ENCODE results near the gene CFAP77. TPM values are rescaled to one million over a fixed set of nuclear protein-coding genes. Genes with fewer than 3 reads are reported as not detected.

The CFAP77 gene
- total and polyA plus RNA-seq, 2 of the 4 experiments (the other 2 are of a cell fraction), result not detected

- Histone ChIP-seq H3K27me3 (ENCODE audit: control insufficient read depth, insufficient read depth, low read length) (no peaks in the 10 kb centered on the region), H2AFZ (replicated peaks; ENCODE audit: low read length, poor library complexity) (no peak overlapping the region), H4K5ac (ENCODE audit: low read depth, low read length) (no peak overlapping the region), H4K20me1 (ENCODE audit: insufficient read depth, low read length) (no peaks in the 10 kb centered on the region), H2BK5ac (ENCODE audit: low read depth, low read length, poor library complexity, severe bottlenecking) (no peak overlapping the region), H3K79me1 (ENCODE audit: low read depth in 1 of 2, low read length in 2 of 2) (no peaks in the 10 kb centered on the region; a peak in 1 of 4 replicates), H3K4me1 (ENCODE audit: control insufficient read depth, insufficient read depth, low read length) (no peaks in the 10 kb centered on the region), H2AK5ac (ENCODE audit: low read depth, low read length) (no peak overlapping the region), H3K9me1 (ENCODE audit: insufficient read depth, low read length) (no peaks in the 10 kb centered on the region), H3K23ac (ENCODE audit: low read depth, low read length) (no peak overlapping the region), H4K91ac (ENCODE audit: insufficient read depth, low read depth, low read length) (no peak overlapping the region), H3K4ac (ENCODE audit: low read depth, low read length) (no peak overlapping the region), H3K56ac (ENCODE audit: extremely low read depth, insufficient read depth, low read length) (no peak overlapping the region), H3K9ac (ENCODE audit: low read depth, low read length) (no peak overlapping the region), H2AK9ac (replicated peaks; ENCODE audit: low read depth, low read length, poor library complexity) (no peak overlapping the region), H3K9me3 (ENCODE audit: control insufficient read depth, insufficient read depth, low read length) (no peaks in the 10 kb centered on the region), H4K8ac (ENCODE audit: low read depth in 2 of 2, low read length in 2 of 2) (no peak overlapping the region), H3K14ac (replicated peaks; ENCODE audit: low read depth, low read length) (no peak overlapping the region), H3K4me3 (ENCODE audit: insufficient read depth, low read depth, low read length) (no peak overlapping the region), H2BK120ac (ENCODE audit: low read depth, low read length) (no peak overlapping the region), H3K27ac (ENCODE audit: insufficient read depth, low read length) (no peak overlapping the region), H3K4me2 (ENCODE audit: low read depth, low read length) (no peak overlapping the region), H3K36me3 (ENCODE audit: control insufficient read depth, insufficient read depth, low read length) (peaks cover 61% of the 10 kb centered on the region), H2BK15ac (ENCODE audit: low read depth, low read length) (no peak overlapping the region), H2BK20ac (ENCODE audit: low read depth, low read length) (no peak overlapping the region), H3K18ac (ENCODE audit: low read depth, low read length) (no peak overlapping the region)
- no peak for DNase-seq
- in situ Hi-C loops (cut with MboI; ENCODE audit: low sequenced_read_pairs) (no loop called here), intact Hi-C loops (cut with micrococcal nuclease) (loop anchor here (10.0 kb wide), 1 partner anchor 61 kb away; no protein-coding TSS in a partner anchor), dilution Hi-C loops (cut with HindIII; ENCODE audit: low sequenced_read_pairs, unreplicated experiment) (no loop called here)
- no peak for TF ChIP-seq MAZ (IDR thresholded peaks at IDR 0.05; ENCODE audit: borderline replicate concordance, low read depth, low read length)
- TF ChIP-seq MXI1 (IDR thresholded peaks at IDR 0.05; ENCODE audit: borderline replicate concordance, low read depth, low read length), result no peak
- TF ChIP-seq, protein P1, sequence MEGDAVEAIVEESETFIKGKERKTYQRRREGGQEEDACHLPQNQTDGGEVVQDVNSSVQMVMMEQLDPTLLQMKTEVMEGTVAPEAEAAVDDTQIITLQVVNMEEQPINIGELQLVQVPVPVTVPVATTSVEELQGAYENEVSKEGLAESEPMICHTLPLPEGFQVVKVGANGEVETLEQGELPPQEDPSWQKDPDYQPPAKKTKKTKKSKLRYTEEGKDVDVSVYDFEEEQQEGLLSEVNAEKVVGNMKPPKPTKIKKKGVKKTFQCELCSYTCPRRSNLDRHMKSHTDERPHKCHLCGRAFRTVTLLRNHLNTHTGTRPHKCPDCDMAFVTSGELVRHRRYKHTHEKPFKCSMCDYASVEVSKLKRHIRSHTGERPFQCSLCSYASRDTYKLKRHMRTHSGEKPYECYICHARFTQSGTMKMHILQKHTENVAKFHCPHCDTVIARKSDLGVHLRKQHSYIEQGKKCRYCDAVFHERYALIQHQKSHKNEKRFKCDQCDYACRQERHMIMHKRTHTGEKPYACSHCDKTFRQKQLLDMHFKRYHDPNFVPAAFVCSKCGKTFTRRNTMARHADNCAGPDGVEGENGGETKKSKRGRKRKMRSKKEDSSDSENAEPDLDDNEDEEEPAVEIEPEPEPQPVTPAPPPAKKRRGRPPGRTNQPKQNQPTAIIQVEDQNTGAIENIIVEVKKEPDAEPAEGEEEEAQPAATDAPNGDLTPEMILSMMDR (conservative IDR thresholded peaks at IDR 0.05; ENCODE audit: low read depth, low read length), result no peak
- no peak for TF ChIP-seq SMC3 (IDR thresholded peaks at IDR 0.05; ENCODE audit: low read depth, low read length)
- TF ChIP-seq RCOR1 (IDR thresholded peaks at IDR 0.05; ENCODE audit: insufficient replicate concordance, low read length), result no peak
- TF ChIP-seq NFE2L2 (IDR thresholded peaks at IDR 0.05; ENCODE audit: low read depth, low read length), result no peak
- no peak for TF ChIP-seq FOS (IDR thresholded peaks at IDR 0.05; ENCODE audit: low read depth, low read length)
- TF ChIP-seq CHD1 (IDR thresholded peaks at IDR 0.05; ENCODE audit: low read depth, low read length), result no peak
- TF ChIP-seq, protein P2, sequence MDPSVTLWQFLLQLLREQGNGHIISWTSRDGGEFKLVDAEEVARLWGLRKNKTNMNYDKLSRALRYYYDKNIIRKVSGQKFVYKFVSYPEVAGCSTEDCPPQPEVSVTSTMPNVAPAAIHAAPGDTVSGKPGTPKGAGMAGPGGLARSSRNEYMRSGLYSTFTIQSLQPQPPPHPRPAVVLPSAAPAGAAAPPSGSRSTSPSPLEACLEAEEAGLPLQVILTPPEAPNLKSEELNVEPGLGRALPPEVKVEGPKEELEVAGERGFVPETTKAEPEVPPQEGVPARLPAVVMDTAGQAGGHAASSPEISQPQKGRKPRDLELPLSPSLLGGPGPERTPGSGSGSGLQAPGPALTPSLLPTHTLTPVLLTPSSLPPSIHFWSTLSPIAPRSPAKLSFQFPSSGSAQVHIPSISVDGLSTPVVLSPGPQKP (IDR thresholded peaks at IDR 0.05; ENCODE audit: borderline replicate concordance, low read depth, low read length), result no peak
- TF ChIP-seq RFX5 (IDR thresholded peaks at IDR 0.05; ENCODE audit: low read depth, low read length), result no peak
- no peak for TF ChIP-seq MAFK (IDR thresholded peaks at IDR 0.05; ENCODE audit: low read depth, low read length)
- TF ChIP-seq POLR2A (IDR thresholded peaks at IDR 0.05; ENCODE audit: low read depth, low read length), result no peak
- TF ChIP-seq BHLHE40 (IDR thresholded peaks at IDR 0.05; ENCODE audit: low read depth, low read length), result no peak
- no peak for TF ChIP-seq RAD21 (IDR thresholded peaks at IDR 0.05; ENCODE audit: low read length)
- TF ChIP-seq CEBPB (IDR thresholded peaks at IDR 0.05; ENCODE audit: low read depth, low read length), result no peak
- TF ChIP-seq USF2 (IDR thresholded peaks at IDR 0.05; ENCODE audit: low read depth, low read length), result no peak
- ATAC-seq (ENCODE audit: low read depth), result no peak
- POLR2A ChIA-PET (ENCODE audit: unreplicated experiment), result no interaction called here
- CTCF ChIA-PET, result no interaction called here
- BruUV-seq (replicated peaks), result no TSS peak
- WGBS, 2 experiments (ENCODE audit: extremely low coverage in 2 of 2, insufficient read length in 1 of 2), result 100% methylated on average over 3 of the region's 11 CpGs; no CpG with 5 or more reads in 1 of the 2 experiments
These were observed 14.5 kb upstream of the CFAP77 start for GRCh38 chr9:132395560-132395959.
